ENCODE data around the gene PIK3IP1.
"Not testable (repeated sequence)": the region's sequence is repeated elsewhere in the genome, so short reads cannot be mapped to it uniquely, and the experiment has no call there.

The PIK3IP1 gene

GRCh38 chr22:31292236-31292989, at the start of gene PIK3IP1:
TSS of gene PIK3IP1 (minus strand) at chr22:31292488. CDS start at chr22:31292344, 144 bp downstream.
- peak; percentile 82 for DNase-seq

DNA sequence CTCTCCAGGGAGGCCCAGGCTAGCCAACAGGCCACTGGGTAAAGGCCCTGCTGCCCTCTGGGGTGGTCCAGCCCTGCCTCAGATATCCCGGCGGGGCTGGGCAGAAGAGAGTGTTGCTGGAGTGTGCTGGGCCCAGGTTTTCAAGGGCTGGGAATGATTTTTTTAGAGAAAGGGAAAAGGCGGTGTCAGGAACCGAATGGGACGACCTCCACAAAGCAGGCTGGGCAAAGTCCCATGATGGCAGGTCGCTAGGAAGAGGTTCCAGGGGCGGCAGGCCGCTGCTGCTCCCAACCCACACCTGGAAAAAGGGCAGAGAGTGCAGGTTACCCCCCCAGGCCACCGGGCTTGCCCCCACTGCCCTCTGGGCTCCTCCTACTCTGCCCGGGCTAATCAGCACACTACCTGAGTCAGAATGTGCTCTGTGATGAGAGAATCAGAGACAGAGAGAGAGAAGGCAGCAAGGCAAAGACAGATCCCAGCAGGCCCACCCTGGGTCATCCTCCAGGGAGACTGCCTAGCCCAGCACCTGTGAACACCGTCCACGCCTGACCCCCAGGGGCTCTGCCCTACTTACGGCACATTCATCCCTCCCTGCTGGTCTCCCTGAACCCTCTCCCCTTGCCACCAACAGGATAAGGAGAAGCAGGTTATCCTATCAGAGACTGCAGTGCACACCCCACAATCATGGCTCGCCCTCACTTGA, 49.2 kb upstream of the PIK3IP1 start:
- DNase-seq, result no peak

GRCh38 chr22:31340765-31341247, 48.5 kb upstream of the PIK3IP1 start:
- DNase-seq, result no peak

DNA sequence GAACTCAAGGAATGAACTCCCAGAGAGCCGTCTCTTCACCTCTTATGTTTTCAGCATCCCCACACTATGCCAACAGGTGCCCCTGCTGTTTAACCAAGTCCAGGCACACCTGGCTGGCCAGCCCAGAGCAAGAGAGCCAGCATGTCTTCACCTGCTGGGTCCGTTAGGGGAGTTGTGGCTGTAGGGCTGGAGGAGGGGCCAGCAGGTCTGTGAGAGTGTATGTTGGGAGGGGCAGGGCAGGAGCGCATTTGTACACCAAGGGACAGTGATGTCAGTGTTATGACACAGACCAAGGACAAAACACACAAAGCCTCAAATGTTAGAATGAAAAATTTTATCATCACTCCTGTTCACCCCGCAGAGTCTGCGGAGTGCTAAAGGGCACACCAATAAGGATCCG, 48.1 kb upstream of the PIK3IP1 start:
- no peak for DNase-seq

DNA sequence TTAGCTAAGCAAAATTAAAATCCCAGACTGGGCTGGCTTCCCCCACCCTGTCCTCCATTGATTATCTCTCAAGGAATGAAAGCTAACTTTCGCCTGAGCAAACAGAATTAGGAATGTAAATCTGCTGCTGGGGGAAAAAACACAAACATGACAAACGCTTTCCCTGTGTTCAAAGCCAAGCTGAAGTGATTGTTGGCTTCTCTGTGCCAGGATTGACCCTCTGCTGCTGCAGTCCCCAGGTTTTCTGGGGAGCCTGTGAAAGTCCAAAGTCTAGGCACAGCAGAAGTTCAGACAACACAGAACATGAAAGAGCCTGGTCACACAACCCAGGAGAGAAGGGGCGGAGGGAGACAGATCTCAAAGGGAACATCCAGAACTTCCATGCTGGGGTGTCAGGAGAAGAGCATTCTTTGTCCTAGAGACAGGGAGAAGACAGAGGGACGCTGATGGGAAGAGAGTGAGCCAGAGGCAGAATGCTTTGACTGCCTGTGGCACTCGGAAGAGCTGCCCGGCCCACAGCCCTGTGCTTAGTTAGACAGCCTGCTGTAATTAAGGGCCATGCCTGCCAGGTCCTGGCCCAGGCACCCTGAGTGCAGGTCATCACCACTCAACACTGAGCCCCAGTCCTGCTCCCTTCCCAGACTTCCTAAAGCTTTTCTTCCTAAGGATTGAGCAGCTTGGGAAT, 47.0 kb upstream of the PIK3IP1 start:
- no peak for DNase-seq

GRCh38 chr22:31337178-31337577, 44.9 kb upstream of the PIK3IP1 start:
- DNase-seq, result no peak

DNA sequence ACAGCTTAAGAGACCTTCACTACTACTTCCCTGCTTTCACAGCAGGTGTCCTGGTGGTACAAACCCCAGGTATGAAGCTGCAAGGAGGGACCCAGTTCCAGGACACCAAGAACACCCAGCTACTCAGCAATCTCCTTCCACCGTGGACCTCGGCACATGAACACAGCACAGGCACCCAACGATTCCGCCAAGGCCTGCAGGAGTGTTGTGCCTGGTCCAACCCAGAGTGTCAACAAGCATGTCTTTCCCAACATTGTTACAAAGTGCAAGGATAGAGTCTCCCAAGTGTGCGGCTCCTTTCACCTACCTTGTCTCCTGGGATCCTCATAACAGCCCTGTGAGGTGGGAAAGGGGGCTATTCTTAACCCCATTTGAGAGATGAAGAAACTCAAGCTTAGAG, 42.0 kb upstream of the PIK3IP1 start:
- no peak for DNase-seq

DNA sequence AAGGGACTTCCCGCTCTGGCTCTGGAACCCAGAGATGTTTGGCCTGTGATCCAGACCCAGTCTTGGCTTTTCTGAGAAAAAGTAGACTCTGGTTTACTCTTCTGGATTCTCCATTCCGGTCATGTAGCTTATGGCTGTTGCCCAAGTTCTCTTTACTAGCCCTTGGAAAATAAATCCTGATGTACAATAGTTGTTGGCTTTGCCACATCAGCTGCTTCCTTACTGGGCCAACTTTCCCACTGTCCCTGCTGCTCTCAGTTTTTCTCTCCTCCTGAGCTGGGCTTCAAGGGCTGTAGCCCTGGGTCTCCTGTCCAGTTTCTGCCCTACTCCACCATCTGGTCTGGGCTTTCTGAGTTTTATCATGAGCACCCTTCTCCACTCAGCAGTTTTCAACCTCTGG, 41.4 kb upstream of the PIK3IP1 start:
- DNase-seq, result no peak

GRCh38 chr22:31332886-31333285, 40.6 kb upstream of the PIK3IP1 start:
- DNase-seq, result no peak

DNA sequence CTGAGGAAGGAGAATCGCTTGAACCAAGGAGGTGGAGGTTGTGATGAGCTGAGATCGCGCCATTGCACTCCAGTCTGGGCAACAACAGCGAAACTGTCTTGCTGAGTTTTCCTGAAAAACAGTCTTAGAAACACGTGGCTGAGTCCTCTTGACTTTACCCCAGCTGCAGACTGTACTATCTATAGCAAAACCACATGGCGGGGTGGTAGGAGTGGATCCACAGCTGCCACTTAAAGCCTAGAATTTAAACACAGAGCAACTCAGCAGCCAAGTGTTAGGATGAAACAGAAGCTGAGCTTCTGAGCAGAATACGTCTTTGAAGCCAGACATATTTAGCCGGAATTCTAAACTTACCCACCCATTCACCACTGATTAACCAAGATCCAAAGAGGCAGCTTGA, 39.7 kb upstream of the PIK3IP1 start:
- DNase-seq, result no peak

DNA sequence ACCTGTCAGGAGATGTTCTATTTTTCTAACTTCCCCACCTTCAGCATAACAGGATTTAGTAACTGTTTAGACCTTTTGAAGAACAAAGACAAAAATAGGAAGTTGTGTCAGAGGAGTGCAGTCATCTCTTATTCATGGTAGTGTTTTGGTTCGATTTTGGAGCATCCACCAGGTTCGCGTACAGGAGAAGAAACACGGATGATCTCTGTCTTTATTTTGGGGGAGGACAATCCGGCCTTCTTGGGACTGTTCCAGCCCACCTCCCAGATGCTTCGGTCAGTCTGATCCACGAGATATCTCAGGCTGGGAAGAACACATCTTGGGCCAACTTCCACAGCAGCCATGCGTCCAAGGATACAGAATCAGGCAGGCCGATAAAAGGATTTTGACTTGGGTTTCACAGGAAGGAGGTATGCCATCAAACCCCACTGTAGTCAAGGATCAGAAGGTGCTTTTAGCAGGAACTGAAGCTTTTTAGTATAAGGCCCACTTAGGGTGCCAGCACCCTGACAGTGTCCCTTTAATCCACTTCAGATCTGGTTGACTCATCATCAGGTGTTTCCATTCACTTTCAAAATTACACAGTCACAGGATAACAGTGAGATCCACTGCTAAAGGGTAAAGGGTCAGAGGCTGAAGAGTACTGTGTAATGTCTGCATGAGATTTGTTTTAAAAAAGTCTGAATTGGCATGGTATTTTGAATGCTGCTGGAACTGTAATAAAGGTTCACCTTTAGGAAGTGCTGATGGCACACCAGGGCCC, 37.3 kb upstream of the PIK3IP1 start:
- DNase-seq, result no peak

GRCh38 chr22:31329029-31329428, 36.7 kb upstream of the PIK3IP1 start:
- DNase-seq, result no peak

DNA sequence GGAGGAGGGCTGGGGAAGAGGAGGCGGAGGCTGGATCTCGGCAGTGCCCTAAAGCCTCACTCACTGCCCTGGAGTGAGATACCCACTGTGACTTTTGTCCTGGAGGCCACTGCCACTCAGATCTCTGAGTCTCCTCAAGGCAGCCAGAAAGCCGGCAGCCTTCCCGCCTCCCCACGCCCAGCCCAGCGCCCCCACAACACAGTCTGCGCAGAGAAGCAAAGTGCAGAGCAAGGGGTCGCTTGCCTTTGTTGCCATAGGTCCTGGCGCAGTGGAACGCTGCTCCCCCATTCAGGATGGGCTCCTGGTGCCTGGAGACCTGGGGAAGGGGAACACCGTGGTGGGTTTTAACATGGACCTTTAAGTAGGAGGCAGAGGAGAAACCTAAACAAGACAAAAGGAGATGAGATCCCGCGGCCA, 36.3 kb upstream of the PIK3IP1 start:
- no peak for DNase-seq

DNA sequence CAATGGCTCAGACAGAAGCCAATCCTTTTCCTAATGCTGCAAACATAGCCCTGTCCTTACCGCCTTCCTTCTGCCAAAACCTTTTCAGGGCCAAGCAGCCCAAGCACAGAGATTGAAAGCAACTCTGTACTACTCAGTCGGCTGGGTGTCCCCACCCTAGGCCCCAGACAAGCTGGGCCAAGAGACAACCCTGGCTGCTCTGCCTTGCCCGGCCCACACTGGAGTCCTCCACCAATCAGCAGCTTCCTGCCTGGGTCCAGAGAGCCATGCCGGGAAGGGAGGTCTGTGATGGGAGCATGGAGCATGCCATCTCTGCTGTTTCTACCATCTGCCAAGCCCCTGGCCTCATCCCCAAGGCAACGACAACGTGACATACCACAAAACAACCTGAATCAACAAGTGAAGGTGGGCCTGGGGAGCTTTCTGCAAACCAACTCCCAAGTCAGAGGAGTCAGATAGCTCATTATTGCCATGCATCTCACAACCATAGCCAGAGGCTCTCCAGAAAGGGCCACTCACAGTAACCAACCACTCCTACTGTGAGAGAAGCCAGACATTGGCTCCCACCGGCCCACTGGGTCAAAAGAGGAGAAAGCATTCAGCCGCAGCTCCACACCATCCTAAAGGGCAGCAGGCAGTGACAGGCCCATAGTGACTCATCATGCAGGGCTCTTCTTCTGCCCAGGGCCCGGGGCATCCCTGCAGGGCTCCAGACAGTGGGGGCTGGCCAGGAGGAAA, 35.7 kb upstream of the PIK3IP1 start:
- DNase-seq, result no peak

- no peak for DNase-seq
Observed at GRCh38 chr22:31326877-31327276, 34.6 kb upstream of the PIK3IP1 start.

- DNase-seq, result no peak
Observed at GRCh38 chr22:31323578-31324550, 31.6 kb upstream of the PIK3IP1 start.

GRCh38 chr22:31321421-31321820, 29.1 kb upstream of the PIK3IP1 start:
- no peak for DNase-seq

GRCh38 chr22:31314220-31314619, 21.9 kb upstream of the PIK3IP1 start:
- not testable (repeated sequence) for DNase-seq

DNA sequence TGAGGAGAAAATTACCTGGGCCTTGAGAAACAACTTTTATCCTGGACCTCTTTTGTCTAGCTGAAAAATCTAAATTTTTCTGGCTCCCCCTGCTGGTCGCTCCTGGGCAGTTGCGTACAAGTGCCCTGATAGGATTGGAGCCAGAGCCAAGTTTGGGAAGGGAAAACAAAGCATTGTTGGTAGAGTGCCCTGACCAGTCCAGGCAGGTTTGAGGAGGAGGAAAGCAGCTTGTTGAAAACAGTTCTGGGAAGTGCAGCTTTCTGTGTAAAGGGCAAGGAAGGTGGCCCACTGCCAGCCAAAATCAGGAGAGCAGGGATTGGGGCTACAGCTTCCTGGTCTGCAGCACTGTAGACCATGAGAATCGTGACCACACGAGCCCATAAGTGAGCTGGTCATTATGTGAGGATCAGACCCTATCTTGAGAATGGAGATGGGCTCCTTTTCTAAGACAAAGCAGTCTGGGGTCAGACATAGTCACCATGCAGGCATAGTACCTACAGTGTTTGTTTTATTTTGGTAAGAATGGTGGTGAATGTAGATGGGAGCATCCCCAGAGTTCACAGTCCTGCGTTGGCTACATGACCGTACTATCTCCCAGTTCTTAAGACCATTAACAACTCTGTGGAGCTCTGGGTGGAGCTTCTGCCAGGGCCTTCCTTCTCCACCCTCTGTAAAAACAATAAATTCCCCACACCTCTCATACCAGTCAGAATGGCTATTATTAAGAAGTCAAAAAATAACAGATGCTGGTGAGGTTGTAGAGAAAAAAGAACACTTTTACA, 21.3 kb upstream of the PIK3IP1 start:
- peak; percentile 45 for DNase-seq

GRCh38 chr22:31308181-31308580, 15.9 kb upstream of the PIK3IP1 start:
- DNase-seq, result no peak
